Measurements from ENCODE around the gene TRAF3IP1. TPM values are rescaled to one million over a fixed set of nuclear protein-coding genes. Genes with fewer than 3 reads are reported as not detected.

The TRAF3IP1 gene
- total and polyA plus RNA-seq, 10 donors = 2.6 to 19.2 (median 8.8) TPM

GRCh38 chr2:238282861-238283738 lies 37.2 kb upstream of the TRAF3IP1 start:
- Histone ChIP-seq H3K36me3 (peaks cover 0 to 4% (median 0%) of the 10 kb centered on the region in 6 donors), H3K9me3 (no peaks in the 10 kb centered on the region), H3K4me1 (peaks cover 17 to 67% (median 39%) of the 10 kb centered on the region in 6 donors), H3K27ac (no peak overlapping the region), H3K4me3 (no peak overlapping the region), H3K27me3 (replicated peaks in 1 of 7) (no peaks in the 10 kb centered on the region)
- 88 to 93% (median 91%) methylated on average over 17 of the region's 17 CpGs for WGBS, 5 donors
- TF ChIP-seq POLR2A (IDR thresholded peaks at IDR 0.05) = no peak
- no peak for TF ChIP-seq CTCF (IDR thresholded peaks at IDR 0.05 in 8 of 11, conservative IDR thresholded peaks at IDR 0.05 in 3 of 11)
- no peak for TF ChIP-seq POLR2AphosphoS5 (IDR thresholded peaks at IDR 0.05)
- no peak for DNase-seq
- intact Hi-C loops (cut with DNase I; ENCODE audit: low total_unique reads) = no loop called here

GRCh38 chr2:238284802-238285515 lies 35.4 kb upstream of the TRAF3IP1 start:
- no peaks in the 10 kb centered on the region for H3K27me3 ChIP-seq (replicated peaks in 1 of 7)
- WGBS, 5 donors = 92 to 93% (median 93%) methylated on average over 11 of the region's 11 CpGs
- peak overlapping the region in 4 of 8 donors; percentile 1 to 92 (median 32) for H3K27ac ChIP-seq
- H3K4me3 ChIP-seq = no peak overlapping the region
- no peaks in the 10 kb centered on the region for H3K36me3 ChIP-seq
- intact Hi-C loops (cut with DNase I; ENCODE audit: low total_unique reads) = no loop called here
- H3K9me3 ChIP-seq = no peaks in the 10 kb centered on the region
- DNase-seq = no peak
- H3K4me1 ChIP-seq = peaks cover 21 to 79% (median 49%) of the 10 kb centered on the region in 6 donors
- TF ChIP-seq POLR2AphosphoS5 (IDR thresholded peaks at IDR 0.05) (no peak), CTCF (IDR thresholded peaks at IDR 0.05 in 8 of 11, conservative IDR thresholded peaks at IDR 0.05 in 3 of 11) (no peak), POLR2A (IDR thresholded peaks at IDR 0.05) (no peak)

GRCh38 chr2:238285653-238286082 lies 34.6 kb upstream of the TRAF3IP1 start:
- Histone ChIP-seq H3K27ac (peak overlapping the region in 5 of 8 donors; percentile 20 to 94 (median 92)), H3K4me1 (peaks cover 21 to 85% (median 52%) of the 10 kb centered on the region in 6 donors), H3K4me3 (no peak overlapping the region), H3K27me3 (replicated peaks in 1 of 7) (no peaks in the 10 kb centered on the region), H3K9me3 (no peaks in the 10 kb centered on the region), H3K36me3 (no peaks in the 10 kb centered on the region)
- WGBS, 5 donors = 76 to 93% (median 84%) methylated on average over 7 of the region's 7 CpGs
- intact Hi-C loops (cut with DNase I; ENCODE audit: low total_unique reads) = no loop called here
- no peak for DNase-seq
- TF ChIP-seq POLR2AphosphoS5 (IDR thresholded peaks at IDR 0.05) (no peak), POLR2A (IDR thresholded peaks at IDR 0.05) (no peak), CTCF (IDR thresholded peaks at IDR 0.05 in 8 of 11, conservative IDR thresholded peaks at IDR 0.05 in 3 of 11) (no peak)

GRCh38 chr2:238286095-238286494 lies 34.2 kb upstream of the TRAF3IP1 start:
- DNase-seq = no peak
- H3K4me3 ChIP-seq = no peak overlapping the region
- 62 to 92% (median 75%) methylated on average over 7 of the region's 7 CpGs for WGBS, 5 donors
- intact Hi-C loops (cut with DNase I; ENCODE audit: low total_unique reads) = no loop called here
- H3K9me3 ChIP-seq = no peaks in the 10 kb centered on the region
- no peaks in the 10 kb centered on the region for H3K36me3 ChIP-seq
- no peaks in the 10 kb centered on the region for H3K27me3 ChIP-seq (replicated peaks in 1 of 7)
- TF ChIP-seq POLR2AphosphoS5 (IDR thresholded peaks at IDR 0.05) = no peak
- no peak for TF ChIP-seq CTCF (IDR thresholded peaks at IDR 0.05 in 8 of 11, conservative IDR thresholded peaks at IDR 0.05 in 3 of 11)
- TF ChIP-seq POLR2A (IDR thresholded peaks at IDR 0.05) = no peak
- peak overlapping the region in 5 of 8 donors; percentile 36 to 94 (median 92) for H3K27ac ChIP-seq
- H3K4me1 ChIP-seq = peaks cover 21 to 85% (median 52%) of the 10 kb centered on the region in 6 donors

All from spleen (tissue), 11 donors.